KMS-11 (cell line): Measurements from ENCODE around the gene RNF175.

Experiments
- H2AFZ ChIP-seq: fragments of 200-600 bp; sonication (generic); 2 replicates; pipeline ENCODE4 v1.6.1; 2016; ENCODE audit warnings: antibody characterized with exemption, mixed run types, low read depth
- H3K27ac ChIP-seq: fragments of 200-600 bp; sonication (generic); 2 replicates; pipeline ENCODE4 v1.6.1; 2016; ENCODE audit warnings: mild to moderate bottlenecking, mixed run types
- H3K27me3 ChIP-seq: fragments of 200-600 bp; sonication (generic); 2 replicates; pipeline ENCODE4 v1.6.1; 2017; ENCODE audit warnings: mild to moderate bottlenecking, low read depth, mixed run types, moderate library complexity; ENCODE audit not compliant: insufficient read depth
- H3K36me3 ChIP-seq: fragments of 200-600 bp; sonication (generic); 2 replicates; pipeline ENCODE4 v1.6.1; 2017; ENCODE audit warnings: mild to moderate bottlenecking, mixed run types; ENCODE audit not compliant: insufficient read depth
- H3K4me1 ChIP-seq: fragments of 200-600 bp; sonication (generic); 2 replicates; pipeline ENCODE4 v1.6.1; 2016; ENCODE audit warnings: mild to moderate bottlenecking, low read depth, mixed run types; ENCODE audit not compliant: poor library complexity, severe bottlenecking
- H3K4me2 ChIP-seq: fragments of 200-600 bp; sonication (generic); 2 replicates; pipeline ENCODE4 v1.7.0; 2016; ENCODE audit warnings: mild to moderate bottlenecking, mixed run types
- H3K4me3 ChIP-seq: fragments of 200-600 bp; sonication (generic); IDR thresholded peaks from 2 replicates; pipeline ENCODE4 v1.6.1; 2017; ENCODE audit warnings: low read depth, low read length, mixed read lengths; ENCODE audit not compliant: insufficient read depth
- H3K79me2 ChIP-seq: fragments of 200-600 bp; sonication (generic); 2 replicates; pipeline ENCODE4 v1.6.1; 2016; ENCODE audit warnings: low read depth, mixed run types; ENCODE audit not compliant: insufficient read depth
- H3K9ac ChIP-seq: fragments of 200-600 bp; sonication (generic); 2 replicates; pipeline ENCODE4 v1.6.1; 2016; ENCODE audit warnings: mild to moderate bottlenecking, mixed run types
- H4K20me1 ChIP-seq: fragments of 200-600 bp; sonication (generic); 2 replicates; pipeline ENCODE4 v1.6.1; 2016; ENCODE audit warnings: mild to moderate bottlenecking, mixed run types; ENCODE audit not compliant: insufficient read depth
- TF ChIP-seq, protein P1 (sequence below): fragments of 200-600 bp; sonication (generic); conservative IDR thresholded peaks from 2 replicates; pipeline ENCODE4 v1.6.1; 2017; ENCODE audit warnings: low read depth, mild to moderate bottlenecking, antibody characterized with exemption, low read length, moderate library complexity, mixed read lengths

Gene RNF175

DNA sequence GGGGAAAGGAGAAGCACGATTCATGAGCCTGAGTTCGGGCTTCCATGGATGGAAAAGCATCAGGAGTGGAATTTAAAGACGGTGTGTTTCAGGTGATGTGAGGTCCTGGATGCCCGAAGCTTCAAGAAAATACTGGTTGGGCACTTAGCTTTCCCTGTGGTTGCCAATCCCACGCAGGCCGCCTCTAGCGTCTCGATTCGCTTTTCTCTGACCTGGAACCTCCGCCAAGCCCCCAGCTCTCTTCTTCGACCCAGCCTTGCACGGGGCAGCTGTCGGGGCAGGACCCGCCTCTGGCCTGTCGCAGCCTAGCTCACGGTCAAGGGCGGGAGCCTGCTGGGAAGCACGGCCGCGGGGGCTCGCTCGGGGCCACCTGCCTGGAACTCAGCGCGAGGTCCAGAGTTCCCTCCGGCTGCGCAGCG lies 76.1 kb downstream of the RNF175 start:
- H3K36me3 ChIP-seq = no peaks in the 10 kb centered on the region
- H3K27me3 ChIP-seq = no peaks in the 10 kb centered on the region; the same call in 1 of the 2 replicates
- no peaks in the 10 kb centered on the region for H3K4me1 ChIP-seq
- no peak overlapping the region for H3K4me2 ChIP-seq
- TF ChIP-seq, protein P1, sequence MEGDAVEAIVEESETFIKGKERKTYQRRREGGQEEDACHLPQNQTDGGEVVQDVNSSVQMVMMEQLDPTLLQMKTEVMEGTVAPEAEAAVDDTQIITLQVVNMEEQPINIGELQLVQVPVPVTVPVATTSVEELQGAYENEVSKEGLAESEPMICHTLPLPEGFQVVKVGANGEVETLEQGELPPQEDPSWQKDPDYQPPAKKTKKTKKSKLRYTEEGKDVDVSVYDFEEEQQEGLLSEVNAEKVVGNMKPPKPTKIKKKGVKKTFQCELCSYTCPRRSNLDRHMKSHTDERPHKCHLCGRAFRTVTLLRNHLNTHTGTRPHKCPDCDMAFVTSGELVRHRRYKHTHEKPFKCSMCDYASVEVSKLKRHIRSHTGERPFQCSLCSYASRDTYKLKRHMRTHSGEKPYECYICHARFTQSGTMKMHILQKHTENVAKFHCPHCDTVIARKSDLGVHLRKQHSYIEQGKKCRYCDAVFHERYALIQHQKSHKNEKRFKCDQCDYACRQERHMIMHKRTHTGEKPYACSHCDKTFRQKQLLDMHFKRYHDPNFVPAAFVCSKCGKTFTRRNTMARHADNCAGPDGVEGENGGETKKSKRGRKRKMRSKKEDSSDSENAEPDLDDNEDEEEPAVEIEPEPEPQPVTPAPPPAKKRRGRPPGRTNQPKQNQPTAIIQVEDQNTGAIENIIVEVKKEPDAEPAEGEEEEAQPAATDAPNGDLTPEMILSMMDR = no peak
- H4K20me1 ChIP-seq = no peaks in the 10 kb centered on the region
- no peak overlapping the region for H3K4me3 ChIP-seq
- no peak overlapping the region for H2AFZ ChIP-seq
- H3K9ac ChIP-seq = no peak overlapping the region
- no peak overlapping the region for H3K27ac ChIP-seq
- no peaks in the 10 kb centered on the region for H3K79me2 ChIP-seq

DNA sequence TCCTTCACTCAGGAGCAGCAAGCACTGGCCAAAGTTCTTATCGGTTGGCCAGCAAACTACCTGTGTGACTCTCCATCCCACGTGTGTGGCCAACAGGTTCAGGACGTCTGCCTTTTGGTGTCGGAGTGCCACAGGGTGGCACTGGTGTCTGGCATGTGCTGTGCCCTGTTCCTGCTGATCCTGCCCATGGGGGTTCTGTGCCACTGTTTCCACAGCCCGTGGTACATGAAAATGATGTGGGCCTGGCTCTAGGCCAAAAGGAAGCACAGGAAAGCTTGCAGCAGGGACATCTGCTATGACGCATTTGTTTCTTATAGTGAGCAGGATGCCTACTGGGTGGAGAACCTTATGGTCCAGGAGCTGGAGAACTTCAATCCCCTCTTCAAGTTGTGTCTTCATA lies 80.3 kb downstream of the RNF175 start:
- Histone ChIP-seq H4K20me1 (no peaks in the 10 kb centered on the region), H3K27ac (no peak overlapping the region), H3K9ac (no peak overlapping the region), H3K27me3 (no peaks in the 10 kb centered on the region), H3K4me3 (no peak overlapping the region), H3K4me1 (no peaks in the 10 kb centered on the region), H3K36me3 (no peaks in the 10 kb centered on the region), H2AFZ (no peak overlapping the region), H3K79me2 (no peaks in the 10 kb centered on the region), H3K4me2 (no peak overlapping the region)
- TF ChIP-seq, protein P1 = no peak

DNA sequence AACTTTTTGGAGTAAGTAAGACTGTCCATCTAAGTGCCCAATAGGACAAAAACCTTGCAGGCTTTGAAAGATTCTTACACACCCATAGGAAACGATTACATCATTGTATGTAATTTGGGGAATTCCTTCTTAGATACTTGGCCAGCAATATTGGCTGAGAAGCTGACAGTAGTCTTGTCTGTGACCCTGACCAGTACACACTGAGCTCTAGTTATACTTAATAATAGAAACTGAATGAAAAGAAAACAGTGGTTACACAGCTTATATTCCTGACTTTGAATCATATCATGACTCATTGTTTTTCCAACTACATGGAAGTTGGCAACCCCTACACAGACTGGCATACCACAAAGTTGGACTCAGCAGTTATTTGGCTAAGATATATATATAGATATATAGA lies 82.8 kb downstream of the RNF175 start:
- Histone ChIP-seq H3K4me3 (no peak overlapping the region), H3K36me3 (no peaks in the 10 kb centered on the region), H3K79me2 (no peaks in the 10 kb centered on the region), H3K4me1 (no peaks in the 10 kb centered on the region), H3K27me3 (no peaks in the 10 kb centered on the region), H3K9ac (no peak overlapping the region), H3K27ac (no peak overlapping the region), H4K20me1 (no peaks in the 10 kb centered on the region), H2AFZ (no peak overlapping the region), H3K4me2 (no peak overlapping the region)
- TF ChIP-seq, protein P1 = no peak

DNA sequence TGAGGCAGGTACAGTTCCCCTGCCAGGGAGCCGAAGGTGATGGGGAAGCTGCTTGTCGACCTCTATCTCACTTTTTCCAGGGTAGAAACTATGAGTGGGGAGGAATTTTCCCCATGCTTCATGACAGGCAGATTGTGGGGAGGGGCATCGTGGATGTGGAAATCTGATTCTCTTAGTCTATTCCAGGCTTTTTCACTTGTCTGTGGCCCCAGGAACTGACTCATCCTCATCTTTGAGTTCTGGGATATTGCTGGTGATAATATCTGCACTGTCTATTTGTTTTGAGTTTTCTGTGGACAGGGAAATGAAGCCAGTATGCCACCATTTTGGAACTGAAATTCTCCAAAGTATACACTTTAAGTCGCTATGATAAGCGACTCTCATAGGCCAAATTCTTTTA lies 83.3 kb downstream of the RNF175 start:
- H3K4me2 ChIP-seq = no peak overlapping the region
- no peaks in the 10 kb centered on the region for H3K36me3 ChIP-seq
- H3K27ac ChIP-seq = no peak overlapping the region
- H3K4me3 ChIP-seq = no peak overlapping the region
- H3K4me1 ChIP-seq = no peaks in the 10 kb centered on the region
- no peaks in the 10 kb centered on the region for H3K79me2 ChIP-seq
- H4K20me1 ChIP-seq = no peaks in the 10 kb centered on the region
- no peak overlapping the region for H3K9ac ChIP-seq
- H2AFZ ChIP-seq = no peak overlapping the region
- H3K27me3 ChIP-seq = no peaks in the 10 kb centered on the region
- TF ChIP-seq, protein P1 = no peak
